WTC11 (cell line): ENCODE results near the gene OTOS.

Experiments used
- CDX4 ChIP-seq: fragments of 250-450 bp; sonication (Bioruptor Pico); IDR thresholded peaks from 2 replicates; pipeline ENCODE4 v1.9.0; 2021; ENCODE audit warnings: moderate library complexity, mild to moderate bottlenecking, inconsistent platforms, borderline replicate concordance
- CTCF ChIP-seq: fragments of 200-600 bp; IDR thresholded peaks from 2 replicates; pipeline ENCODE4 v1.8.0; 2022; ENCODE audit warnings: antibody characterized with exemption
- MYBL2 ChIP-seq: sonication (generic); formaldehyde crosslinking; IDR thresholded peaks from 2 replicates; pipeline ENCODE4 v1.8.1; 2023; ENCODE audit warnings: mild to moderate bottlenecking, moderate library complexity, missing genetic modification reagents

GRCh38 chr2:240131941-240132650 is 8.4 kb downstream of the OTOS start:
- TF ChIP-seq CDX4 (no peak), CTCF (no peak), MYBL2 (CRISPR knock-in tag) (no peak)
